HCT116 (cell line): Measurements from ENCODE around the gene KIAA1586. TPM values are rescaled to one million over a fixed set of nuclear protein-coding genes. Genes with fewer than 3 reads are reported as not detected.
"Not testable (repeated sequence)": the region's sequence is repeated elsewhere in the genome, so short reads cannot be mapped to it uniquely, and the experiment has no call there.

ENCODE experiments used
- ATAC-seq: fragments of 200-7000 bp; cut with Tn5 transposase; 2 replicates; pipeline ENCODE4 v1.9.1; 2020; ENCODE audit warnings: mild to moderate bottlenecking, moderate library complexity
- BruUV-seq: library from RNA; stranded (reverse); fragments of 400-500 nt; replicated peaks from 2 replicates; lab custom pipeline; 2021; lab: Mats Ljungman, UMichigan
- CTCF ChIA-PET: fragments of 300-600 bp; sonication (Branson Sonifier 250); formaldehyde crosslinking; loops from one replicate; lab custom pipeline; 2021; ENCODE audit warnings: antibody characterized with exemption; lab: Charles Lee
- POLR2A ChIA-PET: fragments of 300-600, 350-600 bp; sonication (Branson Sonifier 250); formaldehyde crosslinking; loops from one replicate; lab custom pipeline; 2021; ENCODE audit warnings: antibody characterized with exemption; lab: Charles Lee
- RAD21 ChIA-PET, 2 experiments: fragments of 300-600 bp; sonication (Branson Sonifier 250); formaldehyde crosslinking; loops; one replicate each; lab custom pipeline; 2023; ENCODE audit warnings: low total read pairs in 2 of 2; ENCODE audit not compliant: uncharacterized antibody in 2 of 2, unreplicated experiment in 2 of 2, low non-redundant PET in 1 of 2; lab: Charles Lee
- DNase-seq: peaks from one replicate; pipeline ENCODE4 v3.0.0-alpha.2; 2010; ENCODE audit warnings: low read depth, low spot score
- H2AFZ ChIP-seq: fragments of 200-600 bp; shearing (Covaris generic), sonication (generic); 2 replicates; pipeline ENCODE4 v1.6.1; 2017; ENCODE audit warnings: low read depth, mixed run types, mixed read lengths, antibody characterized with exemption, low read length; ENCODE audit not compliant: poor library complexity, severe bottlenecking
- H3K27ac ChIP-seq: 2 replicates; pipeline ENCODE4 v1.5.1; 2012; ENCODE audit warnings: low read depth, low read length
- H3K27me3 ChIP-seq: fragments of 200-600 bp; sonication (generic); 2 replicates; pipeline ENCODE4 v1.6.1; 2016; ENCODE audit warnings: mixed run types, low read length, mixed read lengths; ENCODE audit not compliant: insufficient read depth
- H3K36me3 ChIP-seq, 2 experiments: fragments of 200-500 bp in 1 of 2; fragments of 200-600 bp in 1 of 2; sonication (Bioruptor generic) in 1 of 2; sonication (generic) in 1 of 2; 2 replicates each; pipeline versions ENCODE4 v1.5.1 to v1.6.1; 2014 to 2016; ENCODE audit warnings: low read length in 2 of 2, inconsistent platforms in 1 of 2, mixed read lengths in 1 of 2, mixed run types in 1 of 2; ENCODE audit not compliant: insufficient read depth in 2 of 2, control insufficient read depth in 1 of 2
- H3K4me1 ChIP-seq, 2 experiments: fragments of 200-600 bp in 1 of 2; sonication (generic) in 1 of 2; 2 replicates each; pipeline versions ENCODE4 v1.5.1 to v1.6.1; 2012 to 2017; ENCODE audit warnings: low read length in 2 of 2, inconsistent platforms in 1 of 2, mild to moderate bottlenecking in 1 of 2, mixed read lengths in 1 of 2, mixed run types in 1 of 2, moderate library complexity in 1 of 2; ENCODE audit not compliant: insufficient read depth in 2 of 2, control insufficient read depth in 1 of 2
- H3K4me2 ChIP-seq: fragments of 200-600 bp; sonication (generic); 2 replicates; pipeline ENCODE4 v1.6.1; 2017; ENCODE audit warnings: mixed run types, low read length, mixed read lengths
- H3K4me3 ChIP-seq, 2 experiments: fragments of 200-600 bp in 1 of 2; sonication (generic) in 1 of 2; replicated peaks in 1 of 2; 2 replicates each; pipeline ENCODE4 v1.5.1; 2011 to 2016; ENCODE audit warnings: low read length in 2 of 2, control low read depth in 1 of 2, low read depth in 1 of 2, mild to moderate bottlenecking in 1 of 2, mixed read lengths in 1 of 2, mixed run types in 1 of 2
- H3K79me2 ChIP-seq: fragments of 200-600 bp; sonication (generic); 2 replicates; pipeline ENCODE4 v1.6.1; 2017; ENCODE audit warnings: mild to moderate bottlenecking, mixed run types, low read length, moderate library complexity, mixed read lengths; ENCODE audit not compliant: insufficient read depth
- H3K9ac ChIP-seq: fragments of 200-600 bp; sonication (generic); 2 replicates; pipeline ENCODE4 v1.6.1; 2016; ENCODE audit warnings: low read length, mixed read lengths
- H3K9me2 ChIP-seq: fragments of 200-600 bp; sonication (generic), shearing (Covaris generic); 2 replicates; pipeline ENCODE4 v1.6.1; 2017; ENCODE audit warnings: mixed run types, mild to moderate bottlenecking, moderate library complexity; ENCODE audit not compliant: insufficient read depth
- H3K9me3 ChIP-seq, 2 experiments: fragments of 200-500 bp in 1 of 2; fragments of 200-600 bp in 1 of 2; sonication (Bioruptor generic) in 1 of 2; sonication (generic) in 1 of 2; 2 replicates each; pipeline ENCODE4 v1.6.1; 2014 to 2017; ENCODE audit warnings: low read length in 2 of 2, mixed read lengths in 2 of 2, inconsistent platforms in 1 of 2, low read depth in 1 of 2, mild to moderate bottlenecking in 1 of 2, mixed run types in 1 of 2, moderate library complexity in 1 of 2; ENCODE audit not compliant: control insufficient read depth in 1 of 2, insufficient read depth in 1 of 2
- H4K20me1 ChIP-seq: fragments of 200-600 bp; sonication (generic), shearing (Covaris generic); 2 replicates; pipeline ENCODE4 v1.6.1; 2017; ENCODE audit warnings: mixed run types, mild to moderate bottlenecking, moderate library complexity; ENCODE audit not compliant: insufficient read depth
- CBX3 ChIP-seq: IDR thresholded peaks from 2 replicates; pipeline ENCODE4 v1.6.1; 2012; ENCODE audit warnings: low read depth
- ELF1 ChIP-seq: IDR thresholded peaks from 2 replicates; pipeline ENCODE4 v1.6.1; 2012; ENCODE audit warnings: low read depth, borderline replicate concordance
- POLR2AphosphoS5 ChIP-seq: IDR thresholded peaks from 2 replicates; pipeline ENCODE4 v1.6.1; 2011; ENCODE audit warnings: mild to moderate bottlenecking, low read depth, low read length, moderate library complexity
- RAD21 ChIP-seq: IDR thresholded peaks from 2 replicates; pipeline ENCODE4 v1.6.1; 2012; ENCODE audit warnings: low read depth, mild to moderate bottlenecking
- ZNF274 ChIP-seq: fragments of 200-500 bp; sonication (Bioruptor generic); IDR thresholded peaks from 2 replicates; pipeline ENCODE4 v1.6.1; 2014; ENCODE audit warnings: mild to moderate bottlenecking, low read depth, low read length, inconsistent platforms
- intact Hi-C: fragments of 100-400 bp; cut with micrococcal nuclease; formaldehyde crosslinking; loops from 2 replicates; pipeline ENCODE4 v1.10.0; 2022
- total RNA-seq: library from RNA; stranded (reverse); gene quantifications from one replicate; pipeline ENCODE4 v1.2.1, GENCODE V29; 2021; ENCODE audit not compliant: unreplicated experiment
- TF ChIP-seq, protein P1 (sequence below): IDR thresholded peaks from 2 replicates; pipeline ENCODE4 v1.6.1; 2012
- TF ChIP-seq, protein P2 (sequence below), 3 experiments: fragments of 200-600 bp in 1 of 3; sonication (generic) in 1 of 3; IDR thresholded peaks in 2 of 3; conservative IDR thresholded peaks in 1 of 3; 2 replicates each; pipeline ENCODE4 v1.5.1; 2012 to 2017; ENCODE audit warnings: low read depth in 2 of 3, low read length in 2 of 3, antibody characterized with exemption in 1 of 3, borderline replicate concordance in 1 of 3, control low read depth in 1 of 3, mild to moderate bottlenecking in 1 of 3, mixed read lengths in 1 of 3, mixed run types in 1 of 3, moderate library complexity in 1 of 3; ENCODE audit not compliant: insufficient read depth in 1 of 3

Gene KIAA1586
- total RNA-seq, 1 experiment from 2014 or later = 12.7 TPM

DNA sequence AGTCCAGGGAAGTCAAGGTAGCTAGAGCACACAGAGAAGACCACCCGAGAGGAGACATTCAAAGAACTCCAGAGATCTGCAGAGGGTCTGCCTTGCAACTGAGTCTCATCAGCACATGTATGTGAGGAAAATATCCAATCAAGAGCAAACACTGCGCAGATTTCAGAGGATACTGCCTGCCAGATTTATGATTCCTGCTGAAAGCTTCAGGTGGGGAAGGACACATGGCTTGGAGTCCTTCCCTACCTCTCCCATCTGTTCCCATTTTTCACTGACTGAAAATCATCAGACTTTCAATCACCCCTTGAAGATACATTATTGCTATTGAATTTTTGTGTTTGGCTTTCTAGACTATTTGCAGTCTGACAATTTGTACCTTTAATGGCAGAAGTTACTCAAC, 7.6 kb upstream of the KIAA1586 start:
- no peaks in the 10 kb centered on the region for H4K20me1 ChIP-seq
- no TSS peak for BruUV-seq

DNA sequence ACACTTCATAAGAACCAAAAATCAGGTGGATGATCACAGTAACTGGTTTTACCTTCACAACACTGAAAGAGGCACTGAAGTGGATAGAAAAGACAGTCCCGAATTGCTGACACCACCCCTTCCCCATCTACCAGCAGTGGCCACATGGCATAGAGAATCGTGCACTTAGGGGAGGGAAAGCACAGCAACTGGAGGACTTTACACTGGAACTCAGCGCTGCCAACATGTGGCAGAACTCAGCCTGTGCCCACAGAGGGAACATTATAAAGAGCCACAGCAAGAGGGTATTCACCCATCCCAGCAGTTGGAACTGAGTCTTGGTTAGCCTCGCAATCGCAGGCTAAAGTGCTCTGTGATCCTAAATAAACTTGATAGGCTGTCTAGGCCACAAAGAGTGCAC, 6.5 kb upstream of the KIAA1586 start:
- no peaks in the 10 kb centered on the region for H4K20me1 ChIP-seq
- DNase-seq = peak; percentile 19

More for the DNA sequence above, 7.6 kb upstream of the KIAA1586 start:
- CTCF ChIA-PET = interaction anchor here (1.5 kb wide), 1 partner anchor 134 kb away, joined by 3 read pairs; no protein-coding TSS in a partner anchor
- no peak for TF ChIP-seq ZNF274
- TF ChIP-seq, protein P1, sequence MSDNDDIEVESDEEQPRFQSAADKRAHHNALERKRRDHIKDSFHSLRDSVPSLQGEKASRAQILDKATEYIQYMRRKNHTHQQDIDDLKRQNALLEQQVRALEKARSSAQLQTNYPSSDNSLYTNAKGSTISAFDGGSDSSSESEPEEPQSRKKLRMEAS = no peak
- no peak for TF ChIP-seq CBX3
- TF ChIP-seq, all 23 proteins: peak for 0
- Histone ChIP-seq H3K4me3 (no peak overlapping the region), H2AFZ (no peak overlapping the region), H3K9ac (no peak overlapping the region), H3K36me3 (no peaks in the 10 kb centered on the region), H3K9me3 (no peaks in the 10 kb centered on the region), H3K27ac (no peak overlapping the region), H3K79me2 (no peaks in the 10 kb centered on the region), H3K4me1 (no peaks in the 10 kb centered on the region), H3K4me2 (no peak overlapping the region), H3K27me3 (no peaks in the 10 kb centered on the region), H3K9me2 (no peaks in the 10 kb centered on the region)
- intact Hi-C loops = no loop called here
- ChIA-PET RAD21 (no interaction called here), POLR2A (no interaction called here)
- DNase-seq (no peak), ATAC-seq (no peak)

DNA sequence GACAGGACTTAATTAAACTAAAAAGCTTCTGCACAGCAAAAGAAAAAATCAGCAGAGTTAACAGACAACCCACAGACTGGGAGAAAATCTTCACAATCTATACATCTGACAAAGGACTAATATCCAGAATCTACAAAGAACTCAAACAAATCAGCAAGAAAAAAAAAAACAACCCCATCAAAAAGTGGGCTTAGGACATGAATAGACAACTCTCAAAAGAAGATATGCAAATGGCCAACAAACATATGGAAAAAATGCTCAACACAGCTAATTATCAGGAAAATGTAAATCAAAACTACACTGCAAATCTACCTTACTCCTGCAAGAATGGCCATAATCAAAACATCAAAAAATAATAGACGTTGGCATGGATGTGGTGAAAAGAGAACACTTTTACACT, 2.4 kb upstream of the KIAA1586 start:
- H4K20me1 ChIP-seq, POLR2A ChIA-PET, BruUV-seq, CTCF ChIA-PET, DNase-seq, RAD21 ChIA-PET, H3K9ac ChIP-seq, ATAC-seq, H3K9me3 ChIP-seq, intact Hi-C loops, H3K4me3 ChIP-seq, H3K27ac ChIP-seq, H2AFZ ChIP-seq, H3K9me2 ChIP-seq, H3K4me2 ChIP-seq, H3K27me3 ChIP-seq, H3K4me1 ChIP-seq, H3K36me3 ChIP-seq: not testable (repeated sequence)
- peaks cover 13% of the 10 kb centered on the region for H3K79me2 ChIP-seq

More for the DNA sequence above, 6.5 kb upstream of the KIAA1586 start:
- ChIA-PET CTCF (interaction anchor here (1.5 kb wide), 1 partner anchor 135 kb away, joined by 3 read pairs; no protein-coding TSS in a partner anchor), RAD21 (no interaction called here), POLR2A (no interaction called here)
- H3K9me3 ChIP-seq = no peaks in the 10 kb centered on the region
- no peaks in the 10 kb centered on the region for H3K36me3 ChIP-seq
- no peaks in the 10 kb centered on the region for H3K79me2 ChIP-seq
- peak; percentile 90 for ATAC-seq
- H3K27me3 ChIP-seq = no peaks in the 10 kb centered on the region
- no peaks in the 10 kb centered on the region for H3K4me1 ChIP-seq
- no TSS peak for BruUV-seq
- intact Hi-C loops = no loop called here
- no peaks in the 10 kb centered on the region for H3K9me2 ChIP-seq
- H3K4me3 ChIP-seq = no peak overlapping the region
- no peak overlapping the region for H3K4me2 ChIP-seq
- no peak overlapping the region for H3K27ac ChIP-seq
- peak overlapping the region; percentile 89 for H2AFZ ChIP-seq
- no peak overlapping the region for H3K9ac ChIP-seq
- TF ChIP-seq ELF1 (no peak), RAD21 (no peak), POLR2AphosphoS5 (no peak), CBX3 (peak; percentile 54; the same call in 1 of the 2 replicates)
- TF ChIP-seq, protein P1 = peak; percentile 46; the same call in 1 of the 2 replicates
- TF ChIP-seq, protein P2, sequence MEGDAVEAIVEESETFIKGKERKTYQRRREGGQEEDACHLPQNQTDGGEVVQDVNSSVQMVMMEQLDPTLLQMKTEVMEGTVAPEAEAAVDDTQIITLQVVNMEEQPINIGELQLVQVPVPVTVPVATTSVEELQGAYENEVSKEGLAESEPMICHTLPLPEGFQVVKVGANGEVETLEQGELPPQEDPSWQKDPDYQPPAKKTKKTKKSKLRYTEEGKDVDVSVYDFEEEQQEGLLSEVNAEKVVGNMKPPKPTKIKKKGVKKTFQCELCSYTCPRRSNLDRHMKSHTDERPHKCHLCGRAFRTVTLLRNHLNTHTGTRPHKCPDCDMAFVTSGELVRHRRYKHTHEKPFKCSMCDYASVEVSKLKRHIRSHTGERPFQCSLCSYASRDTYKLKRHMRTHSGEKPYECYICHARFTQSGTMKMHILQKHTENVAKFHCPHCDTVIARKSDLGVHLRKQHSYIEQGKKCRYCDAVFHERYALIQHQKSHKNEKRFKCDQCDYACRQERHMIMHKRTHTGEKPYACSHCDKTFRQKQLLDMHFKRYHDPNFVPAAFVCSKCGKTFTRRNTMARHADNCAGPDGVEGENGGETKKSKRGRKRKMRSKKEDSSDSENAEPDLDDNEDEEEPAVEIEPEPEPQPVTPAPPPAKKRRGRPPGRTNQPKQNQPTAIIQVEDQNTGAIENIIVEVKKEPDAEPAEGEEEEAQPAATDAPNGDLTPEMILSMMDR (IDR thresholded peaks at IDR 0.05 in 2 of 3, conservative IDR thresholded peaks at IDR 0.05 in 1 of 3; ENCODE audit: borderline replicate concordance in 1 of 3, insufficient read depth in 1 of 3, low read depth in 2 of 3, low read length in 2 of 3) = peak in 2 of 3 experiments; percentile 40 to 41; a peak in 3 of 6 replicates
